T-helper 1 cell (primary cell): ENCODE data around the gene NHLRC2.

ENCODE experiments used
- DNase-seq, 5 donors: peaks; one replicate each; pipeline ENCODE4 v3.0.0-alpha.2; 2012 to 2020

Gene NHLRC2

DNA sequence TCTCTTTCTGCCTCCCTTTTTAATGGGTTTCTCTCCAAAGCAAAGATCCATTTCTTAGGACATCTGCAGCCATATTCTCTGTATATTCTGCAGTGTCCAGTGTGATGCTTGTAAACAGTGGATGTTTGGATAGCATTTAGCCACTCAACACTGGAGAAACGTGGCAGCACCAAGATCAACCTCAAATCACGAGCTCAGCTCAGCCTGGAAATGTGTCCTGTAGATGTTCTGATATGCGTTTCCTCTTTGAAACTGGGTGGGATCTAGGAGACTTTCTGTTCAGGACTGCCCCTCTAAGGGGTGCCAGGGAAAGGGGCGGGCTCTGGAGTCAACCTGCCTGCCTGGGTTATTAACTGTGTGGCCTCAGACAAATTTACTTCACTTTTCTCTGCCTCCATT is 91.2 kb downstream of the NHLRC2 start:
- no peak for DNase-seq

DNA sequence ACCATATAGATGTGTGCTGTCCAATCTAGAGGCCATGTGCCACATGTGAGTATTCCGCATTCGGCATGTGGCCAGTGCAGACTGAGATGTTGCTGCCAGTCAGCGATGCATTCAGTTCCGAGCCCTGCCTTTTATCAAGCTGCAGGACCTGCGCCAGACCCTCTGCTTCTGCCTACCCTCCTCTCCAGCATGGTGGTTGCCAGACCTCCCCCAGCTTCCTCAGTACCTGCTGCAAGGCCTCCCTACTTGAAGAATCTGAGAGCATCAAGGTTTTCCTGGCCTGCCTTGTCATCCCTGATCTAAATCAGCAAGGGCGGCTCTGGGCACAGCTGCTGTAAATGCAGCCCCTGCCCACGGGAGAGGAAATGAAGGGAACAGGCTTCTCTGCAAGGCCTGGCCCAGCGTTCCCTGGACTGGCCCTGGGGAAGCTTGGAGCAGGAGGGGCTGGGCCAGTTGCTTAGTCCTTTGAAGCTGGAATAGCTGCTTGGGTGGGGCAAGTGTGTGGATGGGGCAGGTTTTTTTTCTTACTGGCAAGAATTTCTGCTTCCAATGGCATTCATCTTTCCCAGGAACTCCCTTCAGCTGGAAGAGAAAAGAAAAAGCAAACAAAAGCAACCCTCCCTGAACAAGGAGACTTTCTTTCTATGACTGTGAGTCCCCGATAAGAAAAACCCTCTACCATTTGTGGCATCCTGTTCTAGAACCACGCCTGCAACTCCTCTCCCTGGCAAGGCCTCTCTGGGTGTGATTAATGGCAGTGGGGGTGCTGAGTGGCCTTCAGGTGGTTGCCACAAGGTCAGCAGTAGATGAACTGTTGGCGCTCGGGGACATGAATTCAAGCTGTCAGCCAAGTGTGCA is 93.0 kb downstream of the NHLRC2 start:
- DNase-seq, result no peak

DNA sequence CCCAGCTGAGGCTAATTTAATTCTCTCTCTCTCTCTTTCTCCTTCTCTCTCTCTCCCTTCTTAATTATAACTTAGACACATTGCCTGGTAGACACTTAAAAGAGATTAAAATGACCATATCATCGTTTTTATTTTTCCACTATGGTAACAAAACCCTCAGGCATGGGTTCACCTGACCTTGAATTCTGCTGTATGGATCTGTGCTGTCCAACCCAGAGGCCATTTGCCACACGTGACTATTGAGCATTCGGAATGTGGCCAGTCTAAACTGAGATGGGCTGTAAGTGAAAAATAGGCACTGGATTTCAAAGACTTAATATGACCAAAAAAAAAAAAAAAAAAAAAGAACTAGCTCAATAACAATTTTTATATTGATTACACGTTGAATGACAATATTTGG is 93.6 kb downstream of the NHLRC2 start:
- no peak for DNase-seq

DNA sequence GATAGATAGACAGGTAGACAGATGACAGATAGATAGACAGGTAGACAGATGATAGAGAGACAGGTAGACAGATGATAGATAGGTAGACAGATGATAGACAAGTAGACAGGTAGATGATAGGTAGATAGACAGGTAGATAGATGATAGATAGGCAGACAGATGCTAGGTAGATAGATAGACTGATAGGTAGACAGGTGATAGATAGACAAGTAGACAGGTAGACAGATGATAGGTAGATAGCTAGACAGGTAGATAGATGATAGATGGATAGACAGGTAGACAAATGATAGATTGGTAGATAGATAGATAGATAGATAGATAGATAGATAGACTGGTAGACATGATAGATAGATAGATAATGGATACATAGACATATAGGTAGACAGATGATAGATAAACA is 95.8 kb downstream of the NHLRC2 start:
- no peak for DNase-seq

DNA sequence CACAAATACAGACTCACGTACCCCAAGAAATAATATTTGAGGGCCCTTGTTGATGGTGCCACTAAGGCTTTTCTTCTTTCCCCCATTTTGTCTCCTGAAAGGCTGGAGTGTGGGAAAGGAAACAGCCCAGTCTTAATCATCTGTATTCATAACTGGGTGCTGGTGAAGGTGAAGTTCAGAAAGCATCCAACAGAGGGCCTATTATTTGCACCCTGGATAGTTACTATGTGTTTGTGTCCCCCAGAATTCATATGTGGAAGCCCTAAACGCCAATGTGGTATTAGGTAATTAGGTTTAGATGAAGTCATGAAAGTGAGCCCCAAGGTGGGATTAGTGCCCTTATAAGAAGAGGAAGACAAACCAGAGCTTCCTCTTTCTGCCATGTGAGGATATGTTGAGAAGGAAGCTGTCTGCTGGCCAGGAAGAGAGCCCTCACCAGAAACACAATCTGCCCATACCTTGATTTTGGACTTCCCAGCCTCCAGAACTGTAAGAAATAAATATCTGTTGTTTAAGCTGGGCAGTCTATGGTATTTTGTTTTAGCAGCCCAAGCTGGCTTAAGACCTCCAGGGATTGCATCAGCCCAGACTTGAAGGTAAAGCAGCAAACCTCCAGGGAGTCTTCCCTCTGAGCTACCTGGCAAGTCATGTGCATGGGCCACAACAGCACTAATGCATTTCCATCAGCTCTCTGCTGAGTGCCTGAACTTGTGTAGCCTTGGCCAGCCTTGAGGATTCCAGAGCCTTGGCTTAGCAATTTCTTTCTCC is 99.2 kb downstream of the NHLRC2 start:
- peak in 1 of 5 donors; percentile 39 for DNase-seq

DNA sequence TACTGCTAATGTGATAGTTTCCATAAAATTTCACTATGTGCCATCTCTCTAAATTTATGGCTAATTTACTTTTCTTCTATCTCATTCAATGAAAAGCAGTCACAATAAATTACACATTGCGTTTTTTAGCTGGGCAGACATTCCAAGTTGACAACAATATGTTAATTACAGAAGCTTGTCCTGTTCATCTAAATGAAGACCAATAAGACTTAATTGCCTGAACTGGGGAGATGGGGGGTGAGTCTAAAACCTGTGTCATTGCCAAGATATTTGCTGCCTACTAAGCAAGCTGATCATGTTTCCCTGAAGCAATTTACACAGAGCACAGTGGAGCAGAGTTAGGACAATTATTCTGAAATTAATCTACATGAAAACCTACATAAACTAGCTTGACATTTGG is 99.9 kb downstream of the NHLRC2 start:
- DNase-seq, result no peak

DNA sequence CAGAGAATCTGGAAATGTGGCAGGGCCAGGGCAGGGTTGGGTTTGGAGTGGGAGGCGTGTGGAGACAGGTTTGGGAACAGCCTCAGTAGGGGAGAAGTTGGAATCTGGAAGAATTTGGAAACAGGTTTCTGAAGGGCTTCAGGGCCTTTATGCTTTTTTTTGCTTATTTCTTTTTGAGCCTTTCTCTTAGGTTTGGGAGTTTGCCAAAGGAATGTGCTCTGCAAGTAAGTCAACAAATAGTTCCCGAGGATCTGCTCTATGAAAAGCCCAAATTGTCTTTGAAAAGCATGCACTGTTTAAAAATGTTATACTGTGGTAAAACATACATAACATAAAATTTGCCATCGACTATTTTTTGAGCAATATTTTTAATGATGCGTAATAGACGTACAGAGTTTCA is 102.6 kb downstream of the NHLRC2 start:
- DNase-seq, result no peak

DNA sequence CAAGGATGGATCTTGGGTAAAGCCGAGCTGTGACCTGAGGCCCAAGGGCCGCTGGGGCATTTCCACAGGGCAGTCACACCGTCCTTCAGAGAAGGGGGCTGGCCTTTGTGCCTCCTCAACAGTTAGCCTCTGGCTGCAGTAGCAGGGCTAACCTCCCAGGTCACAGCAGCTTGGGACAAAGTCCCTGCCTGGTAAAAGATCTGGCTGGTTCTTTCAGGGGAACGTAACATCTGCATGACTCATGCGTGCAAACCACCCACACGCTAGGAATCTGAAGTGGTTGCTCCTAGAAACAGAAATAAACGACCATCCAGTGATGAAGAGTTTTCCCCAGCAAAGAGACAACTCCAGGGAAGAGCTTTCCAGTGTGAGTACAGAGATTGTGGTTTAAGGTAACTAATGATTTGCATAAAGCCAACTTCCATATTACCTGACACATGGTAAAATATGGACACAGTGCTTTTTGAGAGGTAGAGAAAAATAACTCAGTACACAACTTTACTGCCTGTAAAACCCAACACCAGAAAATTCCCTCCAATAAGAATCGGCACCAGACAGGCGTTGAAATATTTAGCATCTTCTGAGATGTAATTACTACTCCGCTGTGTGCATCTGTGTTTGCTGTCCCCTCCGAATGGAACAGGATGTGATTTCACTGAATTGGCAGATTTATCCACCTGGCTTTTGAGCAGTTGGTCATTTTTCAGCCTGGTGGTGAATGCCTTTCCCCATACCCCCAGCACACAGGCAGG is 104.3 kb downstream of the NHLRC2 start:
- no peak for DNase-seq

DNA sequence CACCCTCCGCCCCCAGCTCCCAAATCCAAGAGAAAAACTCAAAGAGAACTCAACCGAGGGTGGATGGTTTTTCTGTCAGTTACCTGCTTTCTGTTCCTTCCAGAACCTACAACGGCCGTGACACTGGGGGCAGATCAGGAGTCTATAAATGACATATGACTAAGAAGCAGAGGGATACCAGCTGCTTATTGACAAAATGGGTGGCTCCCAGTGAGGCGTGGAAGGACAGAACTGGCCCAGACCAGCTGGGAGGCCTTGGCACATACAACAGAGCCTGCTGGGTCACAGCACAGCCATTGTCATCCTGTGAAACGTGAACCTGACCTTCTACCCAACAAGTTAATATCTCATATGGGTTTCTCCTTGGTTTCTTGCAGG is 104.9 kb downstream of the NHLRC2 start:
- no peak for DNase-seq

DNA sequence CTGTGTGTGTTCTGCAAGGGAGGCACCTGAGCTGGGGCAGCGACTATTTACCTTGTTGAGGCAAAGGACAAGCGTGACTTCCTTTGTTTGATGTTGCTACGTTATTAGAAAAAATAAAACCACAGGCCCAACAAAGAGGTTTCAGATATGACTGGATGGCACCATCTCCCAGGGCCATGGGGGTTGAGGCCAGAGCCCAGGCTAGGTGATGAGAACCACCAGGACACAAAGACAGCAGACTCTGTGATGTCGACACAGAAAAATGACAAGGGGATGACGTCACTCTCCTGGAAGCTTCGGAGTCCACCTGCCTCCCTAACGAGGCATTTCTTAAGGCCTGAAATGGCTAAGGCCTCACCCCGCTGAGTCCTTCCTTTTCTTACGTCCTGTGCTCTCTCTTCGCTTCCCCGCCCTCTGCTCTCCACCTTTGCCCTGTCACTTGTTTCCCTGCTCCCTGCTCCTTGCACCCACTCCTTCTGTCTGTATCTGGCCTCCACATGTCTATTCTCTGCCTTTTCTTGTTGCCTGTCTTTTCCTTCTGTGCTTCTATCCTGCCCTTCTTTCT is 106.2 kb downstream of the NHLRC2 start:
- peak; percentile 18 to 80 (median 28) for DNase-seq

DNA sequence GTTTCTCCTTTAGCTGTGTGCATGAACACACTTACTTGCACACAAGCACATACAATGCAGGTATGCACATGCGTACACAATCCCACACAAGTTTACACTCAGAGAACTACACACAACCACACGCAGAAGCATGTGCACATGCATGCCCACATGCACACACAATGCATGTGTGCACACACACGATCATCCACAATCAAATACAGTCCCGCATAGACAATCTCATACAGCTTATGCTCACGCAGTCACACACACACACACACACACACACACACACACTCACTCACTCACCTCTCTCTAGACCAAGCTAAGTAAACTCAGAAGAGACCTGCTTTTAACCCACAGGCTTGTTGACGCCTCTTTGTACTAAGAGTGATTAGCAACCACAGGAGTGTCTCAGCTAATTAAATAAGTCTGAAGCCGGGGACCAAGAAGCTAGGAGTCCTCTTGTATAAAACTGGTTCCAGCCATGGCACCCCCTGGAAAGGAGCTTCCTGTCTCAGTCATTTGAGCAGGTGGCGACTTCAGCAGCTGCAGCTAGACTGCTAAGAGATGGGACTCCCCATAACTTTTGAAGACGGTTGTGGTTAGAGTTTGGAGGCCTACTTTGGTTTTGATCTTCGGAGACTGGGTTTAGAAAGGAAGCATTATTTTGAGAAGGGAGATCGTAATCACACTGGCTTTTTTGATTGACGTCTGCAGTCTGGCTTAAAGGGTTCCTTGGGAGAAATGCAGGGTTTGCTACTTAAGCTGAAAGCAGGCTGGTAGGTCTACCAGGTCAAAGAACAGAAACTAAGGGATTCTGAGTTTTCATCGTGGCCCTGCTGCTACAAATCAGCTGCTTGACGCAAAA is 106.9 kb downstream of the NHLRC2 start:
- peak; percentile 52 to 96 (median 68) for DNase-seq

DNA sequence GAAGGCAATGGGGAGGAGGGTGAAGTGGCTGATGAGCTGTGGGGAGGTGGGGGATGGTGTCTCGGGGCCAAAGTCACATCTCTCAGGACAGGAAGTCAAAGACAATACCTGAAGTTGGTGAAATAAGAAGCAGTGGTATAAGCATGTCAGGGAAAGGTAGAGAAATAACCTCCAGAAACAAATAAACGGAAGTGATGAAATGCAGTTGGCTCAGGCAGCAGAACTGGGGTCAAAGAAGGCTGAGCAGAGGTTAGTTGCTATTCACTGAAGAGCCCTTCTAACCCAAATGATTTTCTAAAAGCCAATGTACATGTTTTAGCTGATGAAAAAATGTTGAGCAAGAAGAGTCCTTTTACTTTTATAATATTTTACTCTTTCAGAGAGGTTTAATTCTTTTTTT is 110.6 kb downstream of the NHLRC2 start:
- DNase-seq, result no peak

DNA sequence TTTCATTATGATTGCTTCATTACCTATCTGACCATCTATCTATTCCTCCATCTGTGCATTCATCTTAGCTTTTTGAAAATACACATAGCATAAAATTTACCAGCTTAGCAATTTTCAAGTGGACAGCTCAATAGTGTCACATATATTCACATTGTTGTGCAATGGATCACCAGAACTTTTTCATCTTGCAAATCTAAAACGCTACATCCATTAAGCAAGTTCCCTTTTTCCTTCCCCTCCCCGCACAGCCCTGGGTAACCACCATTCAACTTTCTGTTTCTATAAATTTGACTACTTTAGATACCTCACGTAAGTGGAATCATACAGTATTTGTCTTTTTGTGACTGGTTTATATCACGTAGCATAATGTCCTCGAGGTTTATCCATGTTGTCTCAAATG is 111.2 kb downstream of the NHLRC2 start:
- no peak for DNase-seq
